Middle frontal gyrus (tissue), 1 donor: ENCODE results near the gene C1orf21.

Experiments
- DNase-seq: peaks from one replicate; pipeline ENCODE4 v3.0.0-alpha.2; 2015; ENCODE audit warnings: low spot score; ENCODE audit errors: extremely low spot score

Gene C1orf21

DNA sequence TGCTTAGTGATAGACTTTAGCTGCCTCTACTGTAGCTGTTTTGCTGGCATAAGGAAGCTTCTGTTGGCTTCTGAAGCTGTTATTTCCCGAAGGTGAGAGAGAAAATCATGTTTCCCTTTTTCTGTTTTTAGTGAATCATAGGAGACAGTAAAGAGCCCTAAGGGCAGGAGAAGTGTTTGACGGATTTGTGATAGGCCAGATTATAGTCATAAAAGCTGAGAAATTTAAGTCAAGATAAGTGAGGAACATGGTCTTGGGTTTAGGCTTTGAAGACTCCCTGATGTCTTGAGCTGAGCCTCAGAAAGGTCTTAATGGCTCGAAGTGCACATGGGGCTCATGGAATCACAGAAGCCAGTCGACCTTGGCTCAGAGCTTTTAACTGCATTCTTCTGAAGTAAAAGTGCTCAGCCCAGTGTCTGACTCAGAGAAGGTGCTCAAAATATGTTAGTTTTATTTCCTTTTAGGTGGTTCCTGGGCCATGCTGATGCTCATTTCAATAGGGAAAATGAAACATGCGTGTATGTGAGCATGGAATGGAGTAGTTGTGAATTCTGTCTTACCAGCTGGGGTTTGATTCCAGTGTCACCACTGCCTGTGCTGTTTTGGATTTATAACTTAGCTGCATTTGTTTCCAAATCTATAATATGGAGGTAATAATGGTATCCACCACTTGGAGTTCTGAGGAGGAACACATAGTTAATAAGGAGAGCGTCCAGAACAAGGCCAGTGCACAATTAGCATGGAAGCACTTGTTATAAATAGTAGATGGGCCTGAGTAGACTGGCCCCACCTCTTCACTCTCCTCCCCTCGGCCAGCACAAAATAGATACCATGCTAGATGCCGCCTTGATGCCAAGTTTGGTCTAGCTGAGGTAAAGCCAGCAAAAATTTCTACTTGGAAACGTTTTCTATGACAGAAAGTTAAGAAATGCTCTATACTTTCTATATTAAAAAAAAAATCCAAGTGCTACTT, 99.2 kb downstream of the C1orf21 start:
- DNase-seq, result no peak

DNA sequence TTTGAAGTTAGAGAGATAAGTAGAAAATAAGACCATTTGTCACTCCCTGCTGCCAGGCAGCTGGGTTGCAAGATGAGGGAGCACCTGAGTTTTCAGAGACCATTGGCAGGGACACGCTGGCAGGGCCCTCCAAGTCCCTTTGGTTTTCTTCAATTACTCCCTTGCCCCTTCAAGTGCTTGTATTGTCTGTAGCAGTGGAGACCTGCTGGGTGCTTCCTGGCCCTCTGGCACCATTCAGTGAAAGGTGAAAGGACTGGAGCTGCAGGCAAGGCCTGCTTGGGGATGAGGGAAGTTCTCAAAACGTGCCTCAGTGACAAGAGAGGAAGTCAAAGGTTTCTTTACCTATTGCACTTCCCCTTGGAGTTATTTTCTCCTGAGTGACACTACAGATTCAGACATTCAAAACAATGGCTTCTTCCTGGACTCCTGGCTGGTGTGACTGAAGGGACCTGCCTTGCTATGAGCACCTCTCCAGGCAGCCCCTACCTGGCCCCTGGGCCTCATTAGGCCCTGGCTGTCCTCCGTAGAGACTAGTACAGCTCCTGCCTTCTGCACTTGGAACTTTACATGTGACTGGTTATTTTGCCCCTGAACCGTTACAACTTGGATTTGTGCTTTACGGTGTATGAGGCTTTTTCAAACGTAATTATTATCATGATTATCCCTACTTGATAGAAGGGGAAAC, 100.1 kb downstream of the C1orf21 start:
- DNase-seq, result no peak

DNA sequence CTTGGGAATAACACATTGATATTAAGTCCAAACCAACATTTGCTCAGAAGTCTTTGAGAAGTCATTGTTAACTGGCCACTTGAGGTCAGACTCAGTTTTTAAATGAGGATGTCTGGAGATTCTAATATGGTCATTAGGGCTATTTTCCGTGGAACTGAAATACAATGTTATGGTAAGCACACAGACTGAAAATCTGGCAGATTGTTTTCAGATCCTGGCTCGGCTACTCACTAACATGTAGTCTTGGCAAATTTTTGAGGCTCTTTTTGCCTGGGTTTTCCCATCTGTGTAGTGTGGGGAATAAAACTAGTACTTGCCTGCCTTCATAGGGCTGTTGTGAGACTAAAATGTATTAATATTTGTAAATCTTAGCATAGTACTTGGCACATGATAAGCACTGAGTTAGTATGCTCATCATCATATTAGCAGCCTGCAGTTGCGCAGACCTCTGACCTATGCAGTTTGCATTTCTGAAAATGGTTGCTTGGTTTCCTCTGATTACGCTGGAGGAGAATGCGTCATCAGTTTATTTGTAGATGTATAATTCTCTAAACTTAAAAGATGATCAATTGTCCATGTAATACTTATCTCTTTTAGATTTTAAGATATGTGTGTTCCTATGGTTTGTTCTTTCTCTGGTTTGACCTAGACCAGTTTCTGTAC, 100.8 kb downstream of the C1orf21 start:
- DNase-seq, result no peak

DNA sequence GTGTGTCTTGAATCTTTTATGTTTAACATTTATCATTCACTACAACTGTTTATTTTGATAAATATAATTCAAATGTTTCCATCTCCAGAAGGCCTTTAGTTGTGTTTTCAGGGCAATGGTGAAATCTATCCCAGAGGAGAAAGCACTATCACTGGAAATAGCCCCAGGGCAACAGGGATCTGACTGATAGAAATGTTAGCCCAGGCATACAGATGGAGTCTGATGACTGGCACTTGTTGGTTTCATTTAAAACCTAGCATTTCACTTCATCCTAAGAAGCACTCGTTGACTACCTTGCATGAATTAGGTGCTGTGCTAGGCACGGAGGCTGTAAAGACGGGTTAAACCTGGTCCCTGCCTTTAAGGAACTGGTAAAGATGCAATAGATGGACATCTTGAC, 103.1 kb downstream of the C1orf21 start:
- no peak for DNase-seq

GRCh38 chr1:184492536-184492935, 105.7 kb downstream of the C1orf21 start:
- DNase-seq, result no peak

DNA sequence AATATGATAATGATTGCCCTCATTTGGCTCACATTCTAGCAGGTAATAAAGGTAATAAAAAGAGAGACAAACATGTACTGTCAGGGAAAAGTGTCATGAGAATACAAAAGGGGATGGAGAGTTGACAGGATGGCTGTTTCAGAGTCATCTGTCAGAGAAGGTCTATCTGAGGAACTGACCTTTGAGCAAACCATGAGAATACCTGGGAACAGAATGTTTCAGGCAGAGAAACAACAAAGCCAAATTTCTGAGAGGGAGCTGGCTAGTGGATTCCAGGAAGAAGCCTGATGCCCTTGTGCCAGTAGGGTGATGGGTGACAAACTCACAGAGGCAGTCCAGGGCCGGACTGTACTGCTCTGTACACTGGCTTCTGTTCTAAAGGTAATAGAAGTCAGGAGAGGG, 107.2 kb downstream of the C1orf21 start:
- no peak for DNase-seq

- no peak for DNase-seq
Observed at GRCh38 chr1:184494929-184495328, 108.1 kb downstream of the C1orf21 start.

DNA sequence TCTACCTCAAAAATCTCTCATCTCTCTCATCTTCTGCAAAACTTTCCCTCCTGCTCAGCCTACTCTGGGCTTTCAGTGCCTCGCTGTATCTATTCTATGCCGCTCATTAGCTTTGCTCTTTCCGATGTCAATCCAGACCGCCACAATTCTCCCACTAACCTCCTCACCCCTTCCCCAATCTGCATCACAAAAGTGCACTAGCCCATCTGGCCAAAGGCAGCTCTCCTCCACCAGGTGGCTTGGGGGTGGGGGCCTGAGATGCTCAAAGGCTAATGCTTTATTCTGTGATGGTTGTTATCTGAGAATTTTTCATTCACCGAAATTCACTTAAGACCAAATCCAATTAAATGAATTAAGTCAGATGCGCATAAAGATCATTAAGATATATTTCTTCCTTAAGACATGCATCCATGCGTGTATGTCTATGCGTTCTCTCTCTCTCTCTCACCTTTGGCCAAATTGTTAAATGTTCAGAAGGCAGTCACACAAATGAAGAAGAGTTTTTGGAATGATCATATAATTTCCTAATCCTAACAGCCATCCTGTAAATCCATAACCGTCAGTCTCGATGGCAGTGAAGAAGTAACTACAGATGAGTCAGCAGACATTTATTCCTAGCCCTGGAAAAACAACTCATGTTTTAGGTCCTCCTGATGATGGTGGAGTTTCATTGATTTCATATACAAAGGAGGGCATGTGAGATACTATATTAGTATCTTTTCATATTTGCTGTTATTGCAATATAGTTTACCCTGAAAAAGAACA, 111.3 kb downstream of the C1orf21 start:
- DNase-seq, result no peak

GRCh38 chr1:184499616-184500015, 112.8 kb downstream of the C1orf21 start:
- DNase-seq, result no peak

DNA sequence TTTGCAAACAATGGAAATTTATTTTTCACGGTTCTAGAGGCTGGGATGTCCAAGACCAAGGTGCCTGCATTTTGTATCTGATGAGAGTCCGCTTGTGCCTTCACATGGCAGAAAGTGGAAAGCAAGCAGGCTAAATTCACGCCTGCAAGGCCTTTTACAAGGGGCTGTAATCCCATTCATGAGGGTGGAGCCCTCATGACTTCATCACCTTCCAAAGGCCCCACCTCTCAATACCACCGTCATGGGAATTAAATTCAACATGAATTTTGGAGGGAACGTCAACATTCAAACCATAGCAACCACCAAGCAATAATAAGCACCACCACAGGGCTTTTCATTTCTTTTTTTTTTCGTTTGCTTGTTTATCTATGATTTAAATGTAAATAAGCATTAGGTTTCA, 115.3 kb downstream of the C1orf21 start:
- no peak for DNase-seq

DNA sequence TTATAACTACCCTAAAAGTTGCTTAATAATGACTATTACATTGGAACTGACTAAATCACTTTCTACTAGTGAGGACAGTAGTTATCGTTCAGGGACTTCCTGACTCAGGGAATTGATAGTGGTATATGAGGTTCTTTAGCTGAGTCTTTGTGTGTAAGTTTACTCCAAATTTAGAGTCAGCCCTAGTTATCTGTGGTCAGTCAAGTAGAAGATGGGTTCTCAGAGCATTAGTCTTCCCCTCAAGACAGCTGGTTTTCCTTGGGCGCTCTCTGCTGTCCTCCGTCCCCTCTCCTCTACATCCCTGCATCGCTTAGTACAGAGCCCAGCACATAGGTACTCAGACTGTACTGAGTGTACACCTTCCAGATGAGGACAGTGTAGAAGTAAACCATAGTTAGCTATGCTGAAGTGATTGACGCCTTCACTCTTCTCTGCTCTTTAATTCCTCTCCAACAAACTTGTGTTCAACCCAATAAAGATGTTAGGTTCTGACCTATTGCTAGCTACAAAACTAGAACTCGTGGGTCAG, 116.5 kb downstream of the C1orf21 start:
- DNase-seq, result no peak

DNA sequence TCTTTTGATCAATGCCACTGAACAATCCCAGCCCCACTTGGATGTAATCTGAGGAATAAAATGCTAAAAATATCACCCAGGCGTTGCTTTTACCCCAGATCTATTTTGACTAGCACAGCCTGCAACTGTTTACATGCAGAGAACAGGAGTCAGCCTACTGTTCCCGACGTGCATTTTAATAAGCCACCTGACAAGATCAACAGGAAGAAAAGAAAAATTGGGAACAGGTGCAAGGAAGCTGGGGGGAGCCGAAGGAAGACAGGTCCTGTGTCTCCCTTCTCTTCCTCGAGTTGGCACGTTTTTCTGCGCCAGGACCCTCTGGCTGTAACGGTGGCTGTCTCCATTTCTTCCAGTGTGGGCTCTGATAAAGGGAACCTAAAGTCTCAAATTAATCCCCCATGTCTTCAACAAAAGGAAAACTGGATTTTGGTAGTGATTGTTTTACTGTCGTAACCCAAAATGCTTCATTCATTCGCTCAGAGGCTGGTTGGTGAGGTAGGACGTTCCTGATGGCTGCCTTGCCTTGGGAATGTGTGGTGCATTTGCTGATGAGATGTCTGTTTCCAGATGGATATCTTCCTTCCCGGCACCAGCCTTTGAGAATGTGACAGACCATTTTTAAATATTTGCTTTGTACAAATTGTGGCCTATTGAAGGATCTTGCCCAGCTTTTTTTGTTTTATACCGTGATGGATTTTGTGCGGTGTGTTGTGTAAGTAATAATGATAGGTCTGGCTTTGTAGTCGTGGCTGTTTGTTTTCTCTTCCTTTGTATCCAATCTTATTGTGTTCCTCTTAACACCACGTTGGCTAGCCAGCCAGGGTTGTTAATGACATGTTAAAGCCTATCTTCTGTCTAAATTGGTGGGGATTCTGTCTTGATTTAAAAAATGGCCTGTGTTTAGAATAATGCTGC, 117.5 kb downstream of the C1orf21 start:
- no peak for DNase-seq

GRCh38 chr1:184504955-184505338, 118.1 kb downstream of the C1orf21 start:
- no peak for DNase-seq

- DNase-seq, result no peak
Observed at GRCh38 chr1:184506481-184506880, 119.7 kb downstream of the C1orf21 start.

GRCh38 chr1:184507165-184507564, 120.3 kb downstream of the C1orf21 start:
- DNase-seq, result no peak

DNA sequence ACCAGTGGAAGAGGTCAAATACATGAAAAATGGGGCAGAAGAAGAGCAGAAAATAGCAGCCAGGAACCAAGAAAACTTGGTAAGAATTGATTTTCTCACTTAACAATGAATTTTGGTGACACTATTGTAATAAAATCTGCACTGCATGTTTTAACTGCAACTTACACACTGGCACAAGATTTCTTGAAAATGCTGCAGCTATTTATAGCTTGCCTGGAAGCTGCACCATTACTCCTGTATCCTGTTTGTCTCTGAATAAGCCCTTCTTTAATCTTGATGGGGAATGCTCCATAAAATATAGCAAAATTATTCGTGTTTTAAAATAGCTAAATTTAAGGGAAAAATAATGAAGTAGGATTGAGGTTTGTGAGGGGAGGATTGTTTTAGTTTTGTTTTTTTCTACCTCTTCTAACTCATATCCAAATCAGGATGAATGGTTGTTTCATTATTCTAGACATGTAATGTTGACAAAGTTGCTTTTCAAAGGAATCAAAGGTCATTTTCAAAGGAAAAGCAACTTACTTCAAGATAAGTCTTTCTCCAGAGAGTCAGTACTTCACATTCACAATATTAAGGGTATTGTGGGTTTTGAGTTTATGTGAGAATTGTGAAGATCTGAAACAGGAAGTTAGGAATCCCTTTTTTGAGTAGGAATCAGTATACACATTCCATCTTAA, 120.9 kb downstream of the C1orf21 start:
- no peak for DNase-seq

GRCh38 chr1:184509105-184509504, 122.3 kb downstream of the C1orf21 start:
- no peak for DNase-seq

DNA sequence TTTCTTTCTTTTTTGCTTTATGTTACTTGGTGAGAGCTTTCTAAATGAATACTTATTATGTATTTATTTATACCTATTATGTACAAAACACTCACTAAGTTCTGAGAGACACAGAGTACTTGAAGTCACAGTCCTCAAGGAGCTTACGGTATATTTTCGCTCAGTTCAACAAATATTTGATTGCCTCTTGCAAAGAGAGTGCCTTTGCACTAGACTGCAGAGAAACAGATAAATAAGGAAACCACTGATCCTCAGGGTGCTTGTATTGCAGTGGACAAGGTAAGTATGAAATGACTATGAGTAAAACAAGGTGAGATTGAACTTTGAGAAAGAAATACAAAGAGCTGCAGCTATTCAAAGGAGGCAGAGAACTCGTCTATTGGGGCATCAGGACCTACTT, 123.3 kb downstream of the C1orf21 start:
- no peak for DNase-seq

- no peak for DNase-seq
Observed at GRCh38 chr1:184512724-184513123, 125.9 kb downstream of the C1orf21 start.
